Stimulated activated CD4-positive, alpha-beta T cell treated with anti-CD3 and anti-CD28 coated beads, Interleukin-4, amount 100 ng/mL, for 48 hours (primary cell): ENCODE data around the gene ELAC2.

Experiments used
- DNase-seq, 2 donors: peaks; one replicate each; pipeline ENCODE4 v3.0.0-alpha.2; 2020; ENCODE audit warnings: low read depth in 2 of 2

Gene ELAC2

GRCh38 chr17:13016881-13017654 is 759 bp downstream of the ELAC2 start:
- DNase-seq: peak in 1 of 2 donors; percentile 16

GRCh38 chr17:13014801-13015200 is 3.0 kb downstream of the ELAC2 start:
- no peak for DNase-seq

DNA sequence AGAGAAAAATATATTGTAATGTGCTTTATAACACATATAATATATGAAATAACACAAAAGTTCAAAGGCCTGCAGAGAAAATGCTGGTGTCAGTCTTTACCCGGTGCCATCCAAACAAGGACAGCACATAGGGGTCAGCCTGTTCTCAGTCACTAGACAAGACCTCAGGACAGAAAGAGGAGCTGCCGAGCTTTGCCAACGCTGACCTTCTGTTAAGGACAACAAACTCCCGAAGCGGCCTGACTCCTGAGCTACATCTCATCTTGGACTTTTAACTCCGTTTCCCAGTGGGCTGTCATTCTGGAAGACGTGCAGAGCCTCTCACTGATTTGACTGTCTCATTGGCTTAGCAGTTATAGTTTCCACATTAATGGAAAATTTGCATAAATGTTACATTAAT is 6.9 kb downstream of the ELAC2 start:
- DNase-seq: no peak

DNA sequence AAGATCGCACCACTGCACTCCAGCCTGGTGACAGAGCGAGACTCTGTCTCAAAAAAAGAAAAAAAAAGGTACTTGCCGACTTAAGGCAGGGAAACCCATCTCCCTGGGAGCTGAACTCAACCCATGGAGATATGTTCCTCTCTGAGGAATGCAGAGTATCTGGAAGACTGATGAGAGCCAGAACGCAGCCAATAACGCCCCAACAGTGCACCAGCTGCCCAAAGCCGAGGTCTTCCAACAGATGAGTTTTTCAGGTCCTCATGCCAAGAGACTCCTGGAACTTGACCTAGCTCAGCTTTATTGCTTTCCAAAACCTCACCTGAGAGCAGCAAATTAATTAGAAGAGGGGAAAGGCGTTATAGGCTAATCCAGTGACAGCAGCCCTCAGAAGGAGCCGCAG is 9.4 kb downstream of the ELAC2 start:
- no peak for DNase-seq

GRCh38 chr17:13005530-13005929 is 12.3 kb downstream of the ELAC2 start:
- DNase-seq: no peak

GRCh38 chr17:13004336-13004735 is 13.5 kb downstream of the ELAC2 start:
- DNase-seq: no peak

- no peak for DNase-seq
Observed at GRCh38 chr17:13003927-13004326, 13.9 kb downstream of the ELAC2 start.

GRCh38 chr17:13003454-13003851 is 14.4 kb downstream of the ELAC2 start:
- no peak for DNase-seq

DNA sequence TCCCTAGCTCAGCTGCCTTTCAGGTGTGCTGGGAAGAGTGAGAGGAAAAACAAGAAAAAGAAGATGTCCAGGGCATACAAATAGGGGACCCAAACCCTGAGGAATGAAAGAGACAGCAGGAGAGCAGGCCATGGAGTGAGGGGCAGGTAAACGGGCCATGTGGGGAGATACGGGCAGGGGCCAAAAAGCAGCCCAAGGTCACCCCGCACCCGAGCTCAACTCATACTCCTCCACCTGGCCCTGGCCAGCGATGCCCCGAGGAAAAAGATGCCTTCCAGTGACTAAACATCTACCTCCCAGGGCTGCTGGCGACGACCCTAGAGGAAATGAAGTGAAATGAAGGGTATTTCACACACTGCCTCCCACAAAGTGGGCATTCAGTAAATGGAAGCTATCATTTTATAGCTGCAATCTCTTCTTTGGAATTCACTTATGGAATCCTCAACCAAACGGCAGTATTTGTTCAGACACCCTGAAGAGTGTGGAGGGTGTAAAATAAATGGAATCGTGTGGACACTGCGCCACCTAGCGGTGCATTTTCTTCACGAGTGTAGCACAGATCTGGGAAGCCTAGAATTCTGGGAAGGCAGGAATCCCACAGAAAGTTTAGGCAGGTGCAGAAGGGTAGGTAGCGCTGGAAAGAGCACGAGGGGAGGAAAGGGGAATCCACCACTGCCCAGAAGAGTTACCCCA is 14.9 kb downstream of the ELAC2 start:
- DNase-seq: peak; percentile 30 to 37

GRCh38 chr17:13001991-13002615 is 15.7 kb downstream of the ELAC2 start:
- DNase-seq: no peak

DNA sequence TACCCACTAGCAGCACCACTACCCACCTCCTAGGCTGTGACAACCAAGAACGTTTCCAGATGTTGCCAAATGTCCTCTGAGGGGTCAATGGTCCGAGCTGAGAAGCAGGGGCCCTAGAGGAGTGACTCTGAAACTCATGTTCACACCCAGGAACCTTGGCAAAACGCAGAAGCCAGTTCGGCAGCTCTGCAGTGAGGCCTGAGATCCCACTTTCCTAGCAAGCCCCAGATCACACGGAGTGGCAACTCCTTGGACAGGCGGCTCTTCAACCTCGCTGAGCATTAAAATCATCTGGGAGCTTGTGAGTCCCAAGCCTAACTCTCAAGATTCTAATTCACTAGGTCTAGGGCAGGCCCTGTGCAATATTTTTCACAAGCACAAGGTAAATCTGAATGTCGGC is 17.3 kb downstream of the ELAC2 start:
- DNase-seq: no peak

DNA sequence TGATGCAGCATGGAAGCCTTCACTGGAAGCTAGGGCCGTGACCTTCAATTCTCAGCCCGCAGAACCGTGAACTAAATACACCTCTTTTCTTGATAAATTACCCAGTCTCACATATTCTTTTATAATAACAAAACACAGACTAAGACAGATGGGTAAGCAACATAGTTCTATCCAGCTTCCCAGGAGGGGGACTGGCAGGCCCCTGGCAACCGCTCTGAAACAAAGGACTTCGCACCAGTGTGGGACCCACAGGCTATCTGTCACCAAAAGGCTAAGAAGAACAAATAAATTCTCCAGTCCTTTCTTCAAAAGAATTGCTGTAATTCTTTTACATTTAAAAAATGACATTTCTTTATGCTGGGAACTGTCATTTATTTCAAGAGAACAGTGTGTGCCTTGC is 19.0 kb downstream of the ELAC2 start:
- no peak for DNase-seq

GRCh38 chr17:12998461-12998860 is 19.4 kb downstream of the ELAC2 start:
- no peak for DNase-seq

DNA sequence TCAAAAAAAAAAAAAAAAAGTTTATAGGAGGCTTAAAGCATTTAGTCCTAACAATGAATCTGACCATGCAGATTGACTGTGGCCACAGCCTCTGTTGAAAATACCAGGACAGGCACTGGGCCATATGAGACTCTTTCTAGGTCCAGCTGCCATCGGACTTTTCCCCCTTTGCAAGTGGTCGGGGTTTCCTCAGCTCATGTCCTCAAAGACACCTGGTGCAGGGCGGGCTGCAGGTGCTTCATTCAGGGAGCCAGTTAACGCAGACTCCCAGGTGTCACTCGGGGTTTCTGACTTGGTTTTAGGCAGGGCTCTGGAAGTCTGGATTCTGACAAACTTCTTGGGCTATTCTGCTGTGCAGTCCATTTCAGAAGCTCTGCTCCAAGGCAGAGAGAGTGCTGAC is 20.9 kb downstream of the ELAC2 start:
- no peak for DNase-seq

DNA sequence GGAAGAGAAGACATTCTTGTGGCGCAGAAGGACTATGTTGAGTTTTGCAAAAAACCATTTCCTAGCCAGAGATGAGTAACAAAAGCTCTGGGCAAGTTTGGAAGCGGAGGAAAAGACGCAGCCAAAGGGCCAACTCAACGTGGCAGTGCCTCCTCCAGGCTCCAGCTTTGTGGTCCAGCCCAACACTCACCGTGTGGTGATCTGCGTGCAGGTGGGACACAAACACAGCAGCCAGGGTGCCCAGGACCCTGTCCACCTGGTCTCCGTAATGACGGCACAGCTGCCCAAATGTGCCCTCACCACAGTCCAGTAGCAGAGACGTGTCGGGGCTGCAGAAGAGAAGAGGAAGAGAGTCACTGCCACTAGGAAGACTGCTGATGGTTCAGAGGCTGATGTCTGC is 21.5 kb downstream of the ELAC2 start:
- no peak for DNase-seq

- DNase-seq: no peak
Observed at GRCh38 chr17:12995896-12996295, 21.9 kb downstream of the ELAC2 start.

DNA sequence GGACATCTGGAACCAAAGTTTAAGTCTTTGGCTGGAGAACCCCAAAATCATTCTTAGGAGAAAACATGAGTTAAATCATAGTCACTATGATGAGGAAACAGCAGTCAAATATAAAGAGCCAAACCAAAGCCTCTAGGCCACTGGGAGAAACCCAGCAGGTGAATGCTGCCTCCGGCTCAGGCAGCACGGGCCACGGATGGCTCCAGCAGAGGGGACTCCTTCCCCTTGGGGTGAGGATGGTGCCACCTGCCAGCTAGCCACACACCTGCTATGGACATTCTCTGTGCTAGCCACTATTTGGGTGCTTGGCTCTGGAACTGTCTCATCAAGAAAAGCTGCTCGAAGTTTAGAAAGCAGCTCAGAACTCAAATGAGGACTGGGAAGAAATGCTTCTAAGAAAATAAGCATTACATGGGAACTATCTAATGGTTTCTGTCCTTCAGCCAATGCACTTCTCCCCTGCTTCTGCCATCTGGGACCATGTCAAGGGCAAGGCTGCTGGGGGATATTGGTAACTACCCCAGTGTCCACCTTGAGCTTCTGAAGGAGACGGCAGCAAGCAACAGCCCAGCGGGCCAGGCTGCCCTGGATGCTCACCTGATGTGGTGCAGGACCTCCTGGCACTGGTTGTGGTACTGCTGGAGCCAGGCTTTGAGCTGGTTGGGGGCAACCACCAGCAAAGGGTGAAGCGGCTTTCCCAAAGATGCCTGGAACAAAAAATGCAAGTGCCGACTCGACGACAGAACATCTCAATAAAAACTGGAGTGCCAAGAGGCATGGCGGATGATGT is 22.5 kb downstream of the ELAC2 start:
- no peak for DNase-seq

DNA sequence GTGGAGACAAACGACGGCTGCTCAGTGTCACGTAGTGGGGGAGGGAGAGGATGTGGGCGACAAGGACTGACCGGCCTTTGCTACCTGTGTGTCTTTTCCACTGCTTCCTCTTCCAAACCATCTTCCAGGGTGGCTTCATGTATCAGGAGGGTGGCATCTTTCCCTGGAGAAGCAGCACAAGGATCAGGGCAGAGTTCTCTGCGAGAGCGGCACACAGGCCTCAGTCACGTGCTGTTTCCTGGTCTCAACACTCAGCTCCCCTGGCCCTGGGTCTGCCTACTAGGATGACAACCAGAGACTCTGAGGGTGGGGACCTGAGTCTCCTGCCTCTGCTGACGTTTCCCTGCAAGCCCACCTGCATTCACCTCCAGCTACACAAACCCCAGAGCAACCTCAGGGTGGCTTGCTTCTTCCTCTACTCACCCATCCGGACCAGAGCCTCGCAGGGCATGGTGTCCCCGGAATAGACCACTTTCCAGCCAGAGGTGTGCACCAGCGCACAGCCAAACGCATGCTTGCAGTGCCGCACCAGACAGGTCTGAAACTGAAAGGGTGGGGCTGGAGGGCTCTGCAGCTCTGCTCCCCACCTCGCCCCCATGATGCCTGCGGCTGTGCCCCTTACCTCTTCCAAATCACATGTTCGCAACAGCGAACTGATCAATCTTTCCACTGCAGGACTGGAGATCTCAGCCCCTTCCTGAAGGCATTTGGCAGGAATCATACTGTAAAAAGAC is 23.3 kb downstream of the ELAC2 start:
- DNase-seq: no peak

- no peak for DNase-seq
Observed at GRCh38 chr17:12993631-12994030, 24.2 kb downstream of the ELAC2 start.

- DNase-seq: no peak
Observed at GRCh38 chr17:12992676-12993075, 25.2 kb downstream of the ELAC2 start.

GRCh38 chr17:12990926-12991325 is 26.9 kb downstream of the ELAC2 start:
- no peak for DNase-seq
